ENCODE results near the gene PPP2R2B.
"Not testable (repeated sequence)": the region's sequence is repeated elsewhere in the genome, so short reads cannot be mapped to it uniquely, and the experiment has no call there.

The PPP2R2B gene

GRCh38 chr5:146745931-146746577 lies 132.5 kb downstream of the PPP2R2B start:
- TF ChIP-seq CTCF (IDR thresholded peaks at IDR 0.05; ENCODE audit: borderline replicate concordance, insufficient read depth, low read depth, low read length) = no peak
- H3K4me3 ChIP-seq (ENCODE audit: low read depth, low read length) = no peak overlapping the region

GRCh38 chr5:146744068-146744745 lies 134.3 kb downstream of the PPP2R2B start:
- no peak for TF ChIP-seq CTCF (IDR thresholded peaks at IDR 0.05; ENCODE audit: borderline replicate concordance, insufficient read depth, low read depth, low read length)
- no peak overlapping the region for H3K4me3 ChIP-seq (ENCODE audit: low read depth, low read length)

- no peak for TF ChIP-seq CTCF (IDR thresholded peaks at IDR 0.05; ENCODE audit: borderline replicate concordance, insufficient read depth, low read depth, low read length)
These were observed 143.5 kb downstream of the PPP2R2B start for GRCh38 chr5:146734936-146735577.

GRCh38 chr5:146732962-146733361 lies 145.6 kb downstream of the PPP2R2B start:
- no peak overlapping the region for H3K4me3 ChIP-seq (ENCODE audit: low read depth, low read length)
- TF ChIP-seq CTCF (IDR thresholded peaks at IDR 0.05; ENCODE audit: borderline replicate concordance, insufficient read depth, low read depth, low read length) = no peak

More at GRCh38 chr5:146734936-146735577, 143.5 kb downstream of the PPP2R2B start:
- H3K4me3 ChIP-seq (ENCODE audit: low read depth, low read length) = no peak overlapping the region

- no peak for TF ChIP-seq CTCF (IDR thresholded peaks at IDR 0.05; ENCODE audit: borderline replicate concordance, insufficient read depth, low read depth, low read length)
- no peak overlapping the region for H3K4me3 ChIP-seq (ENCODE audit: low read depth, low read length)
These were observed 146.5 kb downstream of the PPP2R2B start for GRCh38 chr5:146731909-146732659.

- H3K4me3 ChIP-seq (ENCODE audit: low read depth, low read length) = not testable (repeated sequence)
These were observed 149.8 kb downstream of the PPP2R2B start for GRCh38 chr5:146728746-146729145.

- no peak for TF ChIP-seq CTCF (IDR thresholded peaks at IDR 0.05; ENCODE audit: borderline replicate concordance, insufficient read depth, low read depth, low read length)
These were observed 151.7 kb downstream of the PPP2R2B start for GRCh38 chr5:146726891-146727290.

More at GRCh38 chr5:146726891-146727290, 151.7 kb downstream of the PPP2R2B start:
- no peak overlapping the region for H3K4me3 ChIP-seq (ENCODE audit: low read depth, low read length)
